A549 (cell line): Measurements from ENCODE around the gene ZNF302. TPM values are rescaled to one million over a fixed set of nuclear protein-coding genes. Genes with fewer than 3 reads are reported as not detected.

Source experiments
- BHLHE40 ChIP-seq: IDR thresholded peaks from 2 replicates; pipeline ENCODE4 v1.6.1; 2012; ENCODE audit warnings: low read depth, low read length, inconsistent platforms
- EHMT2 ChIP-seq: fragments of 200-600 bp; sonication (generic); IDR thresholded peaks from 2 replicates; pipeline ENCODE4 v1.6.1; 2016; ENCODE audit warnings: antibody characterized with exemption, low read depth, mild to moderate bottlenecking, moderate library complexity
- ESRRA ChIP-seq: fragments of 150-350 bp; IDR thresholded peaks from 2 replicates; pipeline ENCODE4 v1.6.1; 2014; ENCODE audit warnings: mild to moderate bottlenecking, low read length, borderline replicate concordance
- FOSL2 ChIP-seq, 2 experiments: fragments of 450-650 bp in 1 of 2; fragments of >200 bp in 1 of 2; sonication (Bioruptor Twin) in 1 of 2; formaldehyde crosslinking; IDR thresholded peaks; 2 replicates each; pipeline versions ENCODE4 v1.5.0 to v1.6.1; 2016 to 2020; ENCODE audit warnings: mild to moderate bottlenecking in 1 of 2, moderate library complexity in 1 of 2
- FOXS1 ChIP-seq: fragments of 250-450 bp; sonication (Bioruptor Pico); IDR thresholded peaks from 2 replicates; pipeline ENCODE4 v1.5.0; 2020; ENCODE audit warnings: mild to moderate bottlenecking, moderate library complexity
- GATA3 ChIP-seq: IDR thresholded peaks from 2 replicates; pipeline ENCODE4 v1.6.1; 2012; ENCODE audit warnings: borderline replicate concordance
- HDAC2 ChIP-seq: fragments of 200-600 bp; sonication (generic); IDR thresholded peaks from 2 replicates; pipeline ENCODE4 v1.6.1; 2016
- HEYL ChIP-seq: fragments of 250-450 bp; sonication (Bioruptor Pico); IDR thresholded peaks from 2 replicates; pipeline ENCODE4 v1.8.0; 2021; ENCODE audit warnings: mild to moderate bottlenecking, moderate library complexity
- KDM1A ChIP-seq: fragments of 200-600 bp; sonication (generic); IDR thresholded peaks from 2 replicates; pipeline ENCODE4 v1.6.1; 2016; ENCODE audit warnings: low read depth, mild to moderate bottlenecking
- KDM5A ChIP-seq: fragments of 200-600 bp; sonication (generic); IDR thresholded peaks from 2 replicates; pipeline ENCODE4 v1.6.1; 2016; ENCODE audit warnings: antibody characterized with exemption, mild to moderate bottlenecking
- MAZ ChIP-seq: fragments of 150-350 bp; IDR thresholded peaks from 2 replicates; pipeline ENCODE4 v1.6.1; 2014; ENCODE audit warnings: antibody characterized with exemption, low read depth, low read length, borderline replicate concordance
- MYC ChIP-seq: IDR thresholded peaks from 2 replicates; pipeline ENCODE4 v1.6.1; 2012; ENCODE audit warnings: mild to moderate bottlenecking, inconsistent platforms, low read length, improper control_type of control experiment, borderline replicate concordance
- NR3C1 ChIP-seq: fragments of >200 bp; sonication (Bioruptor Twin); formaldehyde crosslinking; IDR thresholded peaks from 3 replicates; pipeline ENCODE4 v1.6.1; 2017
- POLR2A ChIP-seq: IDR thresholded peaks from 2 replicates; pipeline ENCODE4 v1.6.1; 2012; ENCODE audit warnings: mild to moderate bottlenecking, low read length
- RAD21 ChIP-seq, 2 experiments: fragments of >200 bp in 1 of 2; sonication (Bioruptor Twin) in 1 of 2; formaldehyde crosslinking in 1 of 2; IDR thresholded peaks in 1 of 2; conservative IDR thresholded peaks in 1 of 2; 2 replicates in 1 of 2; 3 replicates in 1 of 2; pipeline ENCODE4 v1.6.1; 2012 to 2018; ENCODE audit warnings: inconsistent platforms in 1 of 2
- RARB ChIP-seq: fragments of 250-450 bp; sonication (Bioruptor Pico); IDR thresholded peaks from 2 replicates; pipeline ENCODE4 v1.8.0; 2021; ENCODE audit warnings: mild to moderate bottlenecking, moderate library complexity
- SMC3 ChIP-seq: fragments of >200 bp; sonication (Bioruptor Twin); formaldehyde crosslinking; IDR thresholded peaks from 3 replicates; pipeline ENCODE4 v1.6.1; 2018; ENCODE audit warnings: inconsistent platforms
- TFCP2L1 ChIP-seq: fragments of 250-450 bp; sonication (Bioruptor Pico); IDR thresholded peaks from 2 replicates; pipeline ENCODE4 v1.5.0; 2021; ENCODE audit warnings: mild to moderate bottlenecking
- TP53 ChIP-seq: fragments of 250-450 bp; sonication (Bioruptor Pico); IDR thresholded peaks from 2 replicates; pipeline ENCODE4 v1.5.0; 2021; ENCODE audit warnings: mild to moderate bottlenecking, moderate library complexity
- ZFP36 ChIP-seq: fragments of 450-650 bp; IDR thresholded peaks from 2 replicates; pipeline ENCODE4 v1.6.1; 2014; ENCODE audit warnings: borderline replicate concordance; ENCODE audit not compliant: partially characterized antibody
- ZNF302 ChIP-seq: fragments of 250-450 bp; sonication (Bioruptor Pico); IDR thresholded peaks from 2 replicates; pipeline ENCODE4 v1.9.0; 2021; ENCODE audit warnings: inconsistent platforms, mild to moderate bottlenecking, moderate library complexity
- ZSCAN20 ChIP-seq: fragments of 250-450 bp; sonication (Bioruptor Pico); IDR thresholded peaks from 2 replicates; pipeline ENCODE4 v1.8.0; 2022; ENCODE audit warnings: mild to moderate bottlenecking, moderate library complexity
- polyA plus RNA-seq, 4 experiments: library from polyadenylated mRNA; depleted of rRNA in 3 of 4; stranded (reverse); fragments of >200 nt; fragmentation: RNase III in 1 of 4; extraction: RNeasy Plus Mini Kit Qiagen cat#74134 plus additional on column Dnase treatment in 1 of 4; gene quantifications; 2 replicates in 3 of 4; 3 replicates in 1 of 4; pipeline ENCODE4 v1.2.3, GENCODE V29; 2011 to 2017
- TF ChIP-seq, protein P1 (sequence below): fragments of 250-450 bp; sonication (Bioruptor Pico); IDR thresholded peaks from 2 replicates; pipeline ENCODE4 v1.5.0; 2020; ENCODE audit warnings: low read depth, mild to moderate bottlenecking, moderate library complexity
- TF ChIP-seq, protein P2 (sequence below): IDR thresholded peaks from 2 replicates; pipeline ENCODE4 v1.6.1; 2012
- TF ChIP-seq, protein P3 (sequence below): fragments of 200-600 bp; sonication (generic); IDR thresholded peaks from 2 replicates; pipeline ENCODE4 v1.6.1; 2016; ENCODE audit warnings: antibody characterized with exemption, mild to moderate bottlenecking, moderate library complexity
- TF ChIP-seq, protein P4 (sequence below): IDR thresholded peaks from 2 replicates; pipeline ENCODE4 v1.6.1; 2012

ZNF302 gene
- polyA plus RNA-seq, 2 of the 4 experiments (the other 2 are of a cell fraction), result 26.2 to 56.3 TPM

DNA sequence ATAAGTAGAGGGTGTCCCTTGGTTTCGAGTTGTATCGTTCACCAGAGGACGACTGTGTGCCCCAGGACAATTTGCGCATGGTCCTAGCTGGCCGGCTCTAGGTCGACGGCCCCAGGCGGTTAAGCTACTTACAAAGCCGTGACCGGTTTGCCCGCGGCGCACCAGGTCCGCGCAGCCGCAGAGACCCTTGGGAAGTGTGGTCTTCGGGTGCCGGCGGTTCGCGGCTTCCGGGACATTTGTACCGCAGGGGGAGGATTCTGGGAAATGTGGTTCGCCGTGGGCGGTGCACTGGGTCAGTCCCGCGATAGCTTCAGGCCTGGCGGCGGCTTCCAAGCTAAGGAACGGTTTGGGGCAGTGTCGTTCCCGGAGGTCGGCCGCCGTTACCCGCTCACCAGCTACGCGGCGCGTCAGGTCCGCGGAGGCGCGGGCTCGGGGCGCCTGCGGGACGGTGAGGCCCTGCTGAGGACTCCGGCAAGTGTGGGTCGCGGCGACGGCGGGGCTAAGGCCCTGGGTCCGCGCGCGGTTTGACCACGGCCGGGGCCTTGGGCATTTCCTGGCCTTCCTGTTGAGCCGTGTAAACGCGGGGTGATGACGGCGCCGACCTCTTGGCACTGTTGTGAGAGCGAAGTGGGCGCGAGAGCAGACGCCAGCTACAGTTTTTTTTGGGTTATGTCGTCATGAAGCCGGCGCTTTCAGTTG lies at the start of gene ZNF302 (continued):
- TF ChIP-seq, protein P1, sequence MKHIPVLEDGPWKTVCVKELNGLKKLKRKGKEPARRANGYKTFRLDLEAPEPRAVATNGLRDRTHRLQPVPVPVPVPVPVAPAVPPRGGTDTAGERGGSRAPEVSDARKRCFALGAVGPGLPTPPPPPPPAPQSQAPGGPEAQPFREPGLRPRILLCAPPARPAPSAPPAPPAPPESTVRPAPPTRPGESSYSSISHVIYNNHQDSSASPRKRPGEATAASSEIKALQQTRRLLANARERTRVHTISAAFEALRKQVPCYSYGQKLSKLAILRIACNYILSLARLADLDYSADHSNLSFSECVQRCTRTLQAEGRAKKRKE (CRISPR knock-in tag), result peak; percentile 76
- TF ChIP-seq KDM1A (no peak), MAZ (no peak), GATA3 (peak; percentile 58; the same call in 1 of the 2 replicates), ZFP36 (no peak), NR3C1 (no peak), HEYL (no peak), KDM5A (no peak), POLR2A (peak; percentile 79), FOXS1 (no peak), FOSL2 (IDR thresholded peaks at IDR 0.05) (no peak), FOSL2 (CRISPR knock-in tag; IDR thresholded peaks at IDR 0.05) (peak; percentile 42), SMC3 (no peak), MYC (0 out of 2 replicates have a peak, but pooled peaks have one; percentile 46), HDAC2 (no peak), ESRRA (no peak), ZNF302 (no peak), BHLHE40 (no peak), TFCP2L1 (CRISPR knock-in tag) (no peak), RAD21 (conservative IDR thresholded peaks at IDR 0.05 in 1 of 2, IDR thresholded peaks at IDR 0.05 in 1 of 2) (no peak), EHMT2 (no peak), RARB (CRISPR knock-in tag) (no peak), ZSCAN20 (CRISPR knock-in tag) (no peak), TP53 (CRISPR knock-in tag) (0 out of 2 replicates have a peak, but pooled peaks have one; percentile 76)
- TF ChIP-seq, protein P2, sequence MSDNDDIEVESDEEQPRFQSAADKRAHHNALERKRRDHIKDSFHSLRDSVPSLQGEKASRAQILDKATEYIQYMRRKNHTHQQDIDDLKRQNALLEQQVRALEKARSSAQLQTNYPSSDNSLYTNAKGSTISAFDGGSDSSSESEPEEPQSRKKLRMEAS, result peak; percentile 95
- TF ChIP-seq, protein P3, sequence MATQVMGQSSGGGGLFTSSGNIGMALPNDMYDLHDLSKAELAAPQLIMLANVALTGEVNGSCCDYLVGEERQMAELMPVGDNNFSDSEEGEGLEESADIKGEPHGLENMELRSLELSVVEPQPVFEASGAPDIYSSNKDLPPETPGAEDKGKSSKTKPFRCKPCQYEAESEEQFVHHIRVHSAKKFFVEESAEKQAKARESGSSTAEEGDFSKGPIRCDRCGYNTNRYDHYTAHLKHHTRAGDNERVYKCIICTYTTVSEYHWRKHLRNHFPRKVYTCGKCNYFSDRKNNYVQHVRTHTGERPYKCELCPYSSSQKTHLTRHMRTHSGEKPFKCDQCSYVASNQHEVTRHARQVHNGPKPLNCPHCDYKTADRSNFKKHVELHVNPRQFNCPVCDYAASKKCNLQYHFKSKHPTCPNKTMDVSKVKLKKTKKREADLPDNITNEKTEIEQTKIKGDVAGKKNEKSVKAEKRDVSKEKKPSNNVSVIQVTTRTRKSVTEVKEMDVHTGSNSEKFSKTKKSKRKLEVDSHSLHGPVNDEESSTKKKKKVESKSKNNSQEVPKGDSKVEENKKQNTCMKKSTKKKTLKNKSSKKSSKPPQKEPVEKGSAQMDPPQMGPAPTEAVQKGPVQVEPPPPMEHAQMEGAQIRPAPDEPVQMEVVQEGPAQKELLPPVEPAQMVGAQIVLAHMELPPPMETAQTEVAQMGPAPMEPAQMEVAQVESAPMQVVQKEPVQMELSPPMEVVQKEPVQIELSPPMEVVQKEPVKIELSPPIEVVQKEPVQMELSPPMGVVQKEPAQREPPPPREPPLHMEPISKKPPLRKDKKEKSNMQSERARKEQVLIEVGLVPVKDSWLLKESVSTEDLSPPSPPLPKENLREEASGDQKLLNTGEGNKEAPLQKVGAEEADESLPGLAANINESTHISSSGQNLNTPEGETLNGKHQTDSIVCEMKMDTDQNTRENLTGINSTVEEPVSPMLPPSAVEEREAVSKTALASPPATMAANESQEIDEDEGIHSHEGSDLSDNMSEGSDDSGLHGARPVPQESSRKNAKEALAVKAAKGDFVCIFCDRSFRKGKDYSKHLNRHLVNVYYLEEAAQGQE, result peak; percentile 79
- TF ChIP-seq, protein P4, sequence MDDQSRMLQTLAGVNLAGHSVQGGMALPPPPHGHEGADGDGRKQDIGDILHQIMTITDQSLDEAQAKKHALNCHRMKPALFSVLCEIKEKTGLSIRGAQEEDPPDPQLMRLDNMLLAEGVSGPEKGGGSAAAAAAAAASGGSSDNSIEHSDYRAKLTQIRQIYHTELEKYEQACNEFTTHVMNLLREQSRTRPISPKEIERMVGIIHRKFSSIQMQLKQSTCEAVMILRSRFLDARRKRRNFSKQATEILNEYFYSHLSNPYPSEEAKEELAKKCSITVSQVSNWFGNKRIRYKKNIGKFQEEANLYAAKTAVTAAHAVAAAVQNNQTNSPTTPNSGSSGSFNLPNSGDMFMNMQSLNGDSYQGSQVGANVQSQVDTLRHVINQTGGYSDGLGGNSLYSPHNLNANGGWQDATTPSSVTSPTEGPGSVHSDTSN, result no peak
